HG02759 (cell line): ENCODE results near the gene UBFD1.
"Not testable (repeated sequence)": the region's sequence is repeated elsewhere in the genome, so short reads cannot be mapped to it uniquely, and the experiment has no call there.

ENCODE experiments used
- ATAC-seq: cut with Tn5 transposase; IDR thresholded peaks from one replicate; pipeline ENCODE4 v1.9.1; 2021; ENCODE audit warnings: mild to moderate bottlenecking, moderate library complexity; ENCODE audit not compliant: unreplicated experiment

The UBFD1 gene

DNA sequence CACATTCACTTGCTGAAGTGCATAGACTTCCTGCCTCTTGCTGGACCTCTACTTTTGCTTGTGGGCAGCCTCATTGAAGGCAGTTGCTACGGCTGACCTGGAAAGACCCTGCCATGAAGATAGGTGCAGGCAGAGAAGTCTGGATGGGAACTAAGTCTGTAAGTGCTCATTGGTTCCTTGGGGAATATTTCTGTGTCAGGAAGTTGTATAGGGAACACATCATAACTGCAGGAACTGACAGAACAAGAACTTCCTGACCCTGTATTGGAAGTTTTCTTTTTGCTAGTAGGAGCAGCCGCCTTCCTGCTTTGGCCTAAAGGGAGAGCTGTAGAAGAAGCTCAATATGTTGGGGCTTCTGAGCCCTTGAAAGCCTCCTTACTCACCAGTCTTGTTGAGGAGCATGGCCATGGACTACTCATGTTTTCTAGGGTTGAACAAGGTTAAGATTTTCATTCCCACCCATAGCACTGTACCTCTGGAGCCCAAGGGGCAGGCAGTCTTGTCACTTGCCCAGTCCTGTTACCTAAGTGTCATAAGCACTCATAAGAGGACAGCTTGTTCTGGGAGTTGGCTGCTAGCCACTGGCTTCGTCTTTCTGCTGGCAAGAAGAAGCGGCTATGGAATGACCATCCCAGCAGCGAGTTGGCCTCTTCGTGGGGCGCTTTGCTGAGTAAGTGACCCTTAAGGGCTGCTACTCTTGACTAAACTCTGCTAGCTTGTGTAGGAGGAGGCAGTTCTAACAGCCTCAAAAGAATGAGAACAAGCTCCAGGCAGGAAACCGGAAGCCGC is 7.2 kb downstream of the UBFD1 start:
- ATAC-seq, result no peak

DNA sequence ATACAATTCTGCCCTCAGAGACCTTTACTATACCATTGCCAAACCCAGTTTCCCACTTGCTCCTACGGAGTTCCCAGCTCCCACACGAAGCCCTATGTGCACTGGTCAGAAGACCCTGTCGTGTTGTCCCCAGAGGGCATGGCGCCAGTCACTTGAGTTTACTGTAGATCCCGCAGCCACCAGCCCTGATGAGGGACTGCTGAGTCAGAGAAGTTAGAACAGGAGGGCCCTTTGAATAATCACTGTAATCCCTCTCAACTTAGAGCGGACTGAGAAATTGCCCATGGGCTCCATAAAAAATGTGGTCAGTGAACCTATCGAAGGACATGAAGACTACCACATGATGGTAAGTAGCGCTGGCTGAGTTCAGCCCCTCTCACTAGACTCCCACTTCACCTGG is 9.2 kb downstream of the UBFD1 start:
- no peak for ATAC-seq

DNA sequence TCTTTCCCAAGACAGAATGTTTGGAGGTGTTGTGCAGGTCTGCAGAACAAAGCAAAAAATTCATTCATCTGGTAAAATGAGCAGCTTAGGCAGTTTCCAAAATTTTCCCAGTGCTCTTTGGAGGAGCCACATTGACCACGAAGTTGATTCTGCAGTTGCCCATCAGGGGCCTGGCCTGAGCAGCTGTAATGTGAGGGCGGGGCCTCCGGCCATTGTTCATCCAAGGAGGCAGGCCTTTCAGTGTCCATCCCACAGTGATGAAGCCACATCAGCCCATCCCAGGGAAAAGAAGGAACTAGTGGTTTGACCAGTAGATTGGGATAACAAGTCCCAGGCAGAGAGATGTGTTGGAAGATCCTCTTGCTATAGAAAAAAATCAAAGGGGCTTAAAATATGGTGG is 10.1 kb downstream of the UBFD1 start:
- ATAC-seq, result no peak

DNA sequence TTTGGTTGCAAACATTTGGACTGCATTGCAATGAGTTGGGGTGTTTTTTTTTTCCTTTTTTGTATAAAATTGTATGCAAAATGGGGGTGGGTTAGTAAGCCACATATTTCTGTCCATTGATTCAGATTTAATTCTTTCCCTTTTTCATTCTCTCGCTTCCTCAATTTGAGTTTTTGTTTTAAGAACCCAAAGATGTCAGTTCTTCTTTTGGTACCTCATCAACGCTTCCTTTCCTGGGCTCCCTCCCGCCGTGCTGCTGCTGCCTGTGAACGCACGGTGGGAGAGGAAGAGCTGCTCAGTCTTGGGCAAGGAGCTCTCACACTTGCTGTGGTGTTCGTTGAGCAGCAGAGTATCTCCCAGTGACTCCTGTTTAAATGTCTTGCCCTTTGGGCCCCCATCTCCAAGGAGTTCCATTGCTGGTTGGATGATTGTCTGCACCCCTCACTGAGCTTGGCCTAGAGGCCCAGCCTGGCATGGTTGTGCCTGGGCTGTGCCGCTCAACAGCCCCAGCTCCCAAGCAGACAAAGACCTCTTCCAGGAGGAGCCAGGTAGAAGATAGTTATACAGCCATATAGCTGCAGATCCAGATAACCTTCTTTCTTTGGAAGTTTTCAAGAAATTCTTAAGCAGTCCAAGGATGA is 13.6 kb downstream of the UBFD1 start:
- no peak for ATAC-seq

DNA sequence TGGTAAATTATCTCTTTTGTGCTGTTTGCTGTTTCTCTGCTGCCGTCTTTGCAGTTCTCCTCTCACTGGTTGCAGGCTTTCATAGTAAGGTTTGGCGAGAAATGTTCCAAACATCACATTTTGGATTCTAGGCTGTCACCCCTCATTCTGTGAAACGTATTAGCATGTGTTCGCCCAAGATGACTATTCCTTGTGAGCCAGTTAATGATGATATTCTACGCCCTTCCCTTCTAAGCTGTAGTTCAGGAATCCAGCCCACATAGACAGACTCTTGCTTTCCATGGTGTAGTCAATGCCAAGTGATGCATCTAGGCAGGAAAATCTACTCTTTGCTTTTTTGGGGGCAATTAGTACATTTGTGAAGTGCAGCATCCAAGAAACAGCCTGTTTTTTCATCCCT is 14.4 kb downstream of the UBFD1 start:
- ATAC-seq, result no peak

DNA sequence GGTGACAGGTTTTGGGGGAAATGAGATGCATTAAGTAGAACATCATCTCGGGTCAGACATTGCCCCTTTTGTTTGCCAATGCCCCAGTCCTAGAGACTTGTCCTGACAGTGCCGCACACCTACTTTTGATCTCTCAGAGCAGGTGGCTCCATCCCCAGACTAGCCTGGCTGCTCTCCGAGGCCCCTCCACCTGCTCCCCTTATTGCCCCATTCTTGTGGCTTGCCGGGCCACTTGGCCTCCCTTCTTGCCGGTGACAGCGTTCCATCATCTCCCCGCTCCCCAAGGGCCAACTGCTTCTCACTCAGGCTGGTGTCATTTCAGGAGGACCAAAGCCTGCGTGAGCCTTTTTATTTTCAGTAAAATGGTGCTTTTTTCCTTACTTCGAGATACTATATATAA is 14.9 kb downstream of the UBFD1 start:
- no peak for ATAC-seq

DNA sequence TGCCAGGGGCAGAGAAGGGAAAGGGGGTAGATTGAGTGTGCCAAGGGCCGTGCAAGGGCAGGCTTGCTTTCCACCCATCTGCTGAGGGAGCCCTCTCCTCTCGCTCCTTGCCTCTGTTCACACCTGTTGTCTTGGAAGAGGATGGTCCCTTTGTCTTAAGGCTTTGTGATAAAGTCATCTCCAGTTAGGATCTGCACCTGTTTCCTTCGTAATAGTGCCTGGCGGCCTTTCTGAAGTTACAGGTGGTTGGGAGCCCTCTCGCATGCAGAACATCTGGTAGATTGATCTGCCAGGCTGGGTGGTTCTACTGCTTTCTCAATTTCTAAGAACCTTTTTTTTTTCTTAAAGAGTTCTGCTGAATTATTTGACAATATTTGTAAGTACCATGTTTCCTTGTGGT is 16.3 kb downstream of the UBFD1 start:
- ATAC-seq, result no peak

DNA sequence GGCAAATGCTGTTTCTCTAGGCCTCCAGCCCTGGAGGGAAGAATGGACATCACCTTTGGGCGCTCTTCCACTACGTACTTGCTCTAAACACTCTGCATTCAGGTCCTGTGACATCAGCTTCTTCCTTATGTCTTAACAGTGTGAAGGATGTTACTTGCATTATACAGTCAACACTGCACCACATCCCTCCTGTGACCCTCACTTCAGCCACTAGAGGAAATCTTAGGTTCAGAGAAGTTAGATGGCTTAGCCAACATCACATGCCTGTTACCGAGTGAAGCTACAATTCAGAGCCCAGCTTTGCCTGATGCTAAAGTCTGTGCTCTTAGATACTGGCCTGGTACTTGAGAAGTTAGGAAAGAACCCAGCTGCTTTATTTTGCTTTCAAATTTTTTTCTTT is 18.3 kb downstream of the UBFD1 start:
- no peak for ATAC-seq

DNA sequence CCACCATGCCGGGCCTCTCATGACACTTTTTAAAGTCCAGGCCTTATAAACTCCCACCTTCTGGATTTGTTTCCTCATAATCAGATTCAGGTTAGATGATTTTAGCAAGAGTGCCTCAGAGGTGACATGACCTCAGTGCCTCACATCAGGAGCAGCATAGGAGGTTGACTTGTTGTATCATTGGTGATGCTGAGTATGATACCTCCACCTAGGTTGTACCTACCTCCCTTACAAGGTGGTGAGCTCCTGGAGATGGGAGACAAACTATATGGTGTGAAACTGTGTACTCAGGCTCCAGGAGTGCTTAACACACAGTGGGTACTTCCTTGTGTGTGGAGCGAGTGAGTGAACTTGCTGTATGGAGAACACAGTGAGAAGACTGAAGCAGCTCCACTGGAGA is 20.0 kb downstream of the UBFD1 start:
- no peak for ATAC-seq

DNA sequence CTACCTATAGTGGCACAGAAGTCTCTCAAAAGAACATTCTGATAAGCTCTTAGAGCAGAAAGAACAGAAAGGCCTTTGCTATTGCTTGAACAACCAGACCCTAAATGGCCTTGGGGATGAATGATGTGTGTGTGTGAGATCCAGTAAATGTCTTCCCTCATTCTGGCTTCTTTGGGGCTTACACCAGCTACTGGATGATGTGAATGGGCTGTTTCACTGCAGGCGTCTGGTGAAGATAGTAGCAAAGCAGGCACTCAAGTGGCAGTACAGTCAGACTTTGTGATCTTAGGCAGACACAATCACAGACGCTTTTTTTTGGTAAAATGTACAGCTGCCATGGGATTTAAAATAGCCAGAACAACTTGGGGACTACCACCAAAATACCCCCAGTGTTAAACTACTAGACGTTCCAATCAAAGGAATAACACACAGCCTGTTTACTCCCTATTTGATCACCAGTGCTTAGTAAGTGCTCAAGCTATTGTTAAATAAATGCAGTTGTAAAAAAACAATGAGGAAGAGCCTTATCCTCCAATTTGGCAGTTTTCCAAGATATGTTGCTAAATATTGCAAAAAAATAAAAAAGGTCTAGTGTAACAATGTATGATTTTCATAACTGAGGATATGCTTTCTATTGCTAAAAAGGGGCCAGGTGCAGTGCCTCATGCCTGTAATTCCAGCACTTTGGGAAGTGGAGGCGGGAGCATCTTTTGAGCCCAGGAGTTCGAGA is 20.7 kb downstream of the UBFD1 start:
- no peak for ATAC-seq

DNA sequence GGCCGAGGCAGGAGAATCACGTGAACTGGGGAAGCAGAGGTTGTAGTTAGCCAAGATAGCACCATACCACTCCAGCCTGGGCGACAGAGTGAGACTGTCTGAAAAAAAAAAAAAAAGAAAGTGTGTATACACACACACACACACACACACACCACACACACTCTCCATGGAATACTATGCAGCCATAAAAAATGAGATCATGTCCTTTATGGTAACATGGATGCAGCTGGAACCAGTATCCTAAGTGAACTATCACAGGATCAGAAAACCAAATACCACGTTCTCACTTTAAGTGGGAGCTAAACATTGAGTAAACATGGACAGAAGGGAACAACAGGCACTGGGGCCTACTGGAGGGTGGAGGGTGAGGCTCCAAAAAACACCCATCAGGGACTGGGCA is 21.8 kb downstream of the UBFD1 start:
- no peak for ATAC-seq

DNA sequence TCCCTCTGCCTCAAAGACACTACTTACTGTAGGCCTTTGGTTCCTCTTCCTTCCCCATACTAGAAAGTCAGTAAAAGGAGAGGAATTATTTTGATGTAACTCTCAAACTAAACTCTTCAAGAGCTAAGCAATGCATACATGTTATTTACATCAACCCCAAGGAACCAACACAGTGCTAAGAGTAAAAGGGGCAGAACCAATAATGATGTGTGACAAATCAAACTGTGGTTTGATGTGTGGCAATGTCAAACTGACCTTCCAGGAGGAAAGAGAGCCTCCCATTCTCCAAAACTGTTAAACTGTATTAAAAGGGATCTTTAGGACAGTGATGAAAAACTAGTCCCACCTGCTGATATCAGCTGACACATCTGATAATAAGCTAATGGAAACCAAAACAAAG is 22.9 kb downstream of the UBFD1 start:
- ATAC-seq, result no peak

DNA sequence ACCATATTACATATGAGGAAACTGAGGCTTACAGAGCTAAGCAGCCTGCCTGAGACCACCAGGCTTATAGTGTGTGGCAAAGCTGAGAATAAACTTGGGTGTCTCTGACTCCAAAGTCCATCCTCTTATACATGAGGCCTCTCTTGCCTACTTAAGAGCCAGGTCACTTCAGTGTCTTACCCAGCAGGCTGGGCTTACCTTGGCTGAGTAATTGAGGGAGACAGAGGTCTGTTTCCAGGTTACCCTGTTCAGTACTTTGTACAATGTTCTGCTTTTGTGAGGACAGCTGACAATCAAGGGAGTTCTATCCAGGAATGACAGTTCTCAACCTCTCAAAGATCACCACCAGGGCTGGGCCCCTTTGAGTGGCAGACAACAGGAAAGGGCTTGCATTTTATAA is 24.2 kb downstream of the UBFD1 start:
- ATAC-seq, result no peak

DNA sequence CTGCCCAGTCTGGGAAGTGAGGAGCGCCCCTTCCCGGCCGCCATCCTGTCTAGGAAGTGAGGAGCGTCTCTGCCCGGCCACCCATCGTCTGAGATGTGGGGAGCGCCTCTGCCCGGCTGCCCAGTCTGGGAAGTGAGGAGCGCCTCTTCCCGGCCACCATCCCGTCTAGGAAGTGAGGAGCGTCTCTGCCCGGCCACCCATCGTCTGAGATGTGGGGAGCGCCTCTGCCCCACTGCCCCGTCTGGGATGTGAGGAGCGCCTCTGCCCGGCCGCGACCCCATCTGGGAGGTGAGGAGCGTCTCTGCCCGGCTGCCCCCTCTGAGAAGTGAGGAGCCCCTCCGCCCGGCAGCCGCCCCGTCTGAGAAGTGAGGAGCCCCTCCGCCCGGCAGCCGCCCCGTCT is 25.7 kb downstream of the UBFD1 start:
- ATAC-seq, result not testable (repeated sequence)

DNA sequence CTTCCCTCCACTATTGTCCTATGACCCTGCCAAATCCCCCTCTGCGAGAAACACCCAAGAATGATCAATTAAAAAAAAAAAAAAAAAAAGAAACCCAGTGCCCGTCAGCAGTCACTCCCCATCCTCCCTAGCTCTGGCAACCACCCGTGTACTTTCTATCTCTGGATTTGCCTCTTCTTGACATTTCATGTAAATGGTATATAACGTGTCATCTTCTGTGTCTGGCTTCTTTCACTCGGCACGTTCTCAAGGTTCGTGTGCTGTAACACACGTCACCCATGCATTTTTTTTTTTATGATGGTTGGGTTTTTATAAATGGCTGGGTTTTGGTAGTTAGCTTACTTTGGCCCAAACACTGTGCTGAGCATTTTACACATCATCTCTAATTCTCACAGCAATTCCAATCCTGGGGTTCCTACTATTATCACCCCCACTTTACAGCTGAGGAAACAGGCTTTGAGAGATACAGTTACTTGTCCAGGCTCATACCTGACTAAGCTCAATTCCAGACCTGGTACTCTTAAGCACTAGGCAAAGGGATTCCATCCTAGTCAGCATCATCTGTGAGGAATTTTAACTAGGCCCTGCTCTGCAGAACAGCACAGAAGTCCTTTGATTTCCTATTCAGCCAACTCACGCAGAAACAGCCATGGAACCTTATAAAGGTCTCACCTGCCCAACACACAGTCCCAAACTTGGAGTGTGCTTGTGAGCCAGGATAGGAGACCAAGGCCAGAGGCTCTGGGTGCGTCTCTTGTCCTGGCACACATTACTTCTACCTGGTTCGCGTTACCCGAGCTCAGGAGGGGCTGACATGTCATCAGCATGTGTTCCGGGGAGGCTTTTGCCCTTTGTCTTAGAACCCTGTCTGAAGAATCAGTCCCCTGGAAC is 26.9 kb downstream of the UBFD1 start:
- no peak for ATAC-seq

DNA sequence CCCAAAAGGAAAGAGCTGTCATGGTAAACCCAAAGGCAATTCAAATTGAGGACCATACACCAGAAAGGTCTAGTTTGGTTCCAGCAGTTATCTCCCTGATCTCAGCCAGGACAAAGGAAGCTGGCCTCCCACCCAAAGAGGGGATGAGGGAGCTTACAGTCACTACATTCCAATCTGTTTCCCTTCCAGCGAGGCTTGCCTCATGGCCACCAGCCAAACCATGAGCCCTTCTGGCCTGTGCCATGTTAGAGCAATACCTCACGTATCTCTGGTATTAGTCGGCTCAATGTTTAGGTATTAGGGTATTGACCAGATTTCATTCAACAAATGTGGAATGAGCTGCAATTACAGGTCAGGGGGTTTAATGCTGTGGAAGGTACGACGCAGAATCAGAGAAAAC is 30.2 kb downstream of the UBFD1 start:
- ATAC-seq, result no peak

DNA sequence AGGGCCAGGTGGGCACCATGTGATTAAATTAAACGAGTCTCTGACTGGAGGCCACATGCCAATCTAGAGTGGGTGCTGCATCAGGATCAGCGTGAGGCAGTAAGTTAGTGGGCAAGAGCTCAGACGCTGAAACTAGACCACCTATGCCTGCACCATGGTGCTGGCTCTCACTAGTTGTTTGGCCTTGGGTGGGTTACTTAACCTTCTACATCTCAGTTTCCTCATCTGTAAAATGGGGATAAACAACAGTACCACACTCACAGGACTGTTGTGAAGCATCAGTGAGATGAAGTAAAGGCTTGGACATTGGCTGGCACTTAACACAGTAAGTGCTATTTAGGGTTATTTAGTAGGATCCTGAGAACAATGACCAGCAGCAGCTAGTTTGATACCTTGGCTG is 32.7 kb downstream of the UBFD1 start:
- ATAC-seq, result no peak

DNA sequence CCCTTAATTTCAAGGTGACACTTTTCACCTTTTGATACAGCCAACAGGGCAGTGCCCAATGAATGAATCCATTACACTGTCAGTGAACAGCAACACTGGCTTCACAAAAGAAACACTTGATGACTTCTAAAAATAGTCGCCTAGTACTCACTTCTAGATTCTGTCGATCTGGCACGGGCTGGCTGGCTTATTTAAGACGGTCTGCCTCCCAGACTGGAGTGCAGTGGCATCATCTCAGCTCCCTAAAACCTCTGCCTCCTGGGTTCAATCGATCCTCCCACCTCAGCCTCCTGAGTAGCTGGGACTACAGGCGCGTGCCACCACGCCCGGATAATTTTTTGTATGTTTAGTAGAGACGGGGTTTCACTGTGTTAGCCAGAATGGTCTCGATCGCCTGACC is 36.7 kb downstream of the UBFD1 start:
- ATAC-seq, result no peak

DNA sequence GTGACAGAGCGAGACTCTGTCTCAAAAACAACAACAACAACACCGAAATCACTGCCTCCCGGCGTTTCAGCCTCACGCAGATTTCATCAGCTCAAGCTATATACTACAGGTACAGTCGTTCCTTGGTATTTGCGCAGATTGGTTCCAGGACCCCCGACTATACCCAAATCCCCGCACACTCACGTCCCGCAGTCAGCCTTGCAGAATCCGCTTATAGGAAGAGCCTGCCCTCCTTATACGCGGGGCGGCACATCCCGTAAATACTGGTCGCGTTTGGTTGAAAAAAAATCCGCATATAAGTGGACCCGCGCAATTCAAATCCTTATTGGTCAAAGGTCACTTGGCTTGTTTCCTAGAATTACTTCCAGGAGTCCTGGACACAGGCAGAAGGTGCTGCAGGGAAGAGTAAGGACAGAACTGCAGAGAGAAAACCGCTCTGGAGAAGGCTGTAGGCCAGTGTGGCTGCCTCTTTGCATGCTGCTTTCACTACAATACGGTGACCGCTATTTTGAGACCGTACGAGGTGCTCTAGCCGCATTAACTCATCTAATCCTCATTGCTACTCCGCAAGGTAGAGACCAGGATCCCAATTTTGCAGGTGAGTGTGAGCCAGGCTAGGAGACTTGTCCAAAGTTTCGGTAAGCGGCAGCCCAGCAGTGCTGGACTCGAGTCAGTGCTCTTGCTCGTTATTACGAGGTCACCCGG is 37.9 kb downstream of the UBFD1 start:
- peak; percentile 6 for ATAC-seq

DNA sequence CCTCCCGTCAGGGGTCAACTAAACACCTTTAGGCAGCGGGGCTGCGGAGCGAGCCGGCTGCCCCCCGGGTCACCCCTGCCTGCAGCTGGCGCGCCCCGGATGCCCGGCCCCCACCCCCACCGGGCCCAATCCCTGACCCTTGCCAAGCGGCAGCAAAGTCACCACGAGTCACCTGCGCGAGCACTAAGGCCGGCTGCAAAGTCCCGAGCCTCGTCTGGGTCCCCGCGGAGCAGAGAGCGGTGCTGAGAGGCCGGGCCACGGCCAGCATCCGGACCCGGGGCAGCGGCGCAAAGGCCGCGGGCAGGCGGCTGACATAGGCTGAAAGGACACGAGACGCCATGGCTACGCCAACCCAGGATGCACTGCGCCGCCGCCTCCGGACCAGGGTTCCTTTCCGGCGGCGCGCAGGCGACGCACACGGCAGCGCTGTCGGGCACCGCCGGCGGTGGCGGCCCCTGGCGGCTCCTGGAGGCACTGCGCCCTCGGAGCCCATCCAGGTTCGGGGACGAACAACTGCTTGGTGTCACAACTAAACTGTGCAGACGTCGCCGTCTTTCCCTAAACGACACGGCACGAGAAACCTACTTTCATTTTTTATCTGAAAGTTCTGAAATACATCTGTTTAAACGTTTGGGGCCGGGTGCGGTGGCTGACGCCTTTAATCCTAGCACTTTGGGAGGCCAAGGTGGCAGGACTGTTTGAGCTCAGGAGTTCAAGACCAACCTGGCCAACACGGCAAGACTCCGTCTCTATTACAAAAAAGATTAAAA is 38.6 kb downstream of the UBFD1 start, which contains the start of gene NDUFAB1:
Gene NDUFAB1 (minus strand): TSS at position 366 of the 770 bp plus-strand sequence. CDS start 26 bp downstream, at position 340.
- peak; percentile 96 for ATAC-seq
